IMR-90 (cell line): ENCODE results near the gene SMAP1. TPM values are rescaled to one million over a fixed set of nuclear protein-coding genes. Genes with fewer than 3 reads are reported as not detected.

Source experiments
- ATAC-seq: fragments of 200-7000 bp; cut with Tn5 transposase; 2 replicates; pipeline ENCODE4 v1.9.1; 2020; ENCODE audit warnings: low read depth, mild to moderate bottlenecking, moderate library complexity
- BruUV-seq: library from RNA; stranded (reverse); fragments of 400-500 nt; replicated peaks from 2 replicates; lab custom pipeline; 2021; lab: Mats Ljungman, UMichigan
- CTCF ChIA-PET: fragments of 300-600 bp; formaldehyde crosslinking; extraction: SDS; loops from one replicate; lab custom pipeline; 2021; ENCODE audit warnings: antibody characterized with exemption; lab: Yijun Ruan, JAX
- POLR2A ChIA-PET: fragments of 300-600 bp; sonication (Branson Sonifier 250); formaldehyde crosslinking; loops from one replicate; lab custom pipeline; 2022; ENCODE audit warnings: antibody characterized with exemption; ENCODE audit not compliant: unreplicated experiment; lab: Charles Lee
- DNase-seq: peaks from one replicate; pipeline ENCODE4 v3.0.0; 2013
- H2AFZ ChIP-seq: replicated peaks from 2 replicates; pipeline ENCODE3; 2013; ENCODE audit warnings: low read length, mild to moderate bottlenecking; ENCODE audit not compliant: poor library complexity
- H2AK5ac ChIP-seq: 2 replicates; pipeline ENCODE4 v1.6.1; 2013; ENCODE audit warnings: low read depth, low read length, inconsistent platforms
- H2AK9ac ChIP-seq: replicated peaks from 2 replicates; pipeline ENCODE3; 2013; ENCODE audit warnings: mild to moderate bottlenecking, low read depth, low read length, moderate library complexity; ENCODE audit not compliant: poor library complexity
- H2BK120ac ChIP-seq: 2 replicates; pipeline ENCODE4 v1.6.1; 2013; ENCODE audit warnings: low read depth, low read length, inconsistent platforms
- H2BK15ac ChIP-seq: 3 replicates; pipeline ENCODE4 v1.6.1; 2013; ENCODE audit warnings: low read depth, low read length, inconsistent platforms
- H2BK20ac ChIP-seq: 2 replicates; pipeline ENCODE4 v1.6.1; 2013; ENCODE audit warnings: low read depth, mild to moderate bottlenecking, inconsistent platforms, low read length, moderate library complexity
- H2BK5ac ChIP-seq: 2 replicates; pipeline ENCODE4 v1.6.1; 2013; ENCODE audit warnings: mild to moderate bottlenecking, low read depth, low read length, inconsistent platforms; ENCODE audit not compliant: poor library complexity, severe bottlenecking
- H3K14ac ChIP-seq: replicated peaks from 2 replicates; pipeline ENCODE4 v1.6.1; 2013; ENCODE audit warnings: low read depth, low read length, inconsistent platforms
- H3K18ac ChIP-seq: 2 replicates; pipeline ENCODE4 v1.6.1; 2013; ENCODE audit warnings: low read depth, low read length, control low read depth
- H3K23ac ChIP-seq: 2 replicates; pipeline ENCODE4 v1.6.1; 2013; ENCODE audit warnings: low read depth, low read length, inconsistent platforms
- H3K27ac ChIP-seq: 2 replicates; pipeline ENCODE4 v1.5.1; 2013; ENCODE audit warnings: mild to moderate bottlenecking, control low read depth, low read length; ENCODE audit not compliant: insufficient read depth
- H3K27me3 ChIP-seq: 2 replicates; pipeline ENCODE4 v1.6.1; 2013; ENCODE audit warnings: low read length; ENCODE audit not compliant: control insufficient read depth, insufficient read depth
- H3K36me3 ChIP-seq: 2 replicates; pipeline ENCODE4 v1.6.1; 2013; ENCODE audit warnings: low read length, mixed read lengths; ENCODE audit not compliant: control insufficient read depth, insufficient read depth
- H3K4ac ChIP-seq: 2 replicates; pipeline ENCODE4 v1.6.1; 2013; ENCODE audit warnings: low read depth, low read length, inconsistent platforms
- H3K4me1 ChIP-seq: 2 replicates; pipeline ENCODE4 v1.6.1; 2013; ENCODE audit warnings: low read length, mixed read lengths; ENCODE audit not compliant: control insufficient read depth, insufficient read depth
- H3K4me2 ChIP-seq: 2 replicates; pipeline ENCODE4 v1.6.1; 2013; ENCODE audit warnings: low read depth, mild to moderate bottlenecking, control low read depth, low read length, moderate library complexity
- H3K4me3 ChIP-seq: 2 replicates; pipeline ENCODE4 v1.5.1; 2013; ENCODE audit warnings: low read depth, mild to moderate bottlenecking, control low read depth, low read length, moderate library complexity; ENCODE audit not compliant: insufficient read depth
- H3K56ac ChIP-seq: 2 replicates; pipeline ENCODE4 v1.6.1; 2013; ENCODE audit warnings: low read length, inconsistent platforms; ENCODE audit not compliant: insufficient read depth; ENCODE audit errors: extremely low read depth
- H3K79me1 ChIP-seq, 2 experiments: 2 replicates each; pipeline ENCODE4 v1.6.1; 2013; ENCODE audit warnings: low read length in 2 of 2, inconsistent platforms in 1 of 2, low read depth in 1 of 2
- H3K9ac ChIP-seq: 2 replicates; pipeline ENCODE4 v1.6.1; 2013; ENCODE audit warnings: low read depth, low read length, control low read depth
- H3K9me1 ChIP-seq: 2 replicates; pipeline ENCODE4 v1.6.1; 2013; ENCODE audit warnings: low read length, inconsistent platforms; ENCODE audit not compliant: insufficient read depth
- H3K9me3 ChIP-seq: 2 replicates; pipeline ENCODE4 v1.6.1; 2013; ENCODE audit warnings: low read length; ENCODE audit not compliant: control insufficient read depth, insufficient read depth
- H4K20me1 ChIP-seq: 2 replicates; pipeline ENCODE4 v1.6.1; 2013; ENCODE audit warnings: low read length, inconsistent platforms; ENCODE audit not compliant: insufficient read depth
- H4K5ac ChIP-seq: 2 replicates; pipeline ENCODE4 v1.6.1; 2013; ENCODE audit warnings: mild to moderate bottlenecking, low read depth, low read length, control low read depth
- H4K8ac ChIP-seq, 2 experiments: 2 replicates each; pipeline ENCODE4 v1.6.1; 2013; ENCODE audit warnings: low read depth in 2 of 2, low read length in 2 of 2, control low read depth in 1 of 2, inconsistent platforms in 1 of 2
- H4K91ac ChIP-seq: 2 replicates; pipeline ENCODE4 v1.6.1; 2013; ENCODE audit warnings: low read depth, low read length, inconsistent platforms; ENCODE audit not compliant: insufficient read depth
- BHLHE40 ChIP-seq: fragments of 150-350 bp; IDR thresholded peaks from 2 replicates; pipeline ENCODE4 v1.6.1; 2016; ENCODE audit warnings: mild to moderate bottlenecking, low read depth, low read length
- CEBPB ChIP-seq: IDR thresholded peaks from 2 replicates; pipeline ENCODE4 v1.6.1; 2012; ENCODE audit warnings: low read depth, low read length, improper control_type of control experiment
- CHD1 ChIP-seq: IDR thresholded peaks from 2 replicates; pipeline ENCODE4 v1.6.1; 2012; ENCODE audit warnings: low read depth, low read length, improper control_type of control experiment
- CTCF ChIP-seq: conservative IDR thresholded peaks from 2 replicates; pipeline ENCODE4 v1.5.1; 2012; ENCODE audit warnings: mild to moderate bottlenecking, low read depth, low read length, improper control_type of control experiment
- ELK1 ChIP-seq: fragments of 150-350 bp; IDR thresholded peaks from 2 replicates; pipeline ENCODE4 v1.6.1; 2016; ENCODE audit warnings: low read depth, mild to moderate bottlenecking, low read length, moderate library complexity, borderline replicate concordance
- FOS ChIP-seq: fragments of 150-350 bp; IDR thresholded peaks from 2 replicates; pipeline ENCODE4 v1.6.1; 2016; ENCODE audit warnings: low read depth, low read length
- MAFK ChIP-seq: IDR thresholded peaks from 2 replicates; pipeline ENCODE4 v1.6.1; 2012; ENCODE audit warnings: low read depth, low read length, improper control_type of control experiment
- MAZ ChIP-seq: IDR thresholded peaks from 2 replicates; pipeline ENCODE4 v1.6.1; 2012; ENCODE audit warnings: low read depth, mild to moderate bottlenecking, low read length, improper control_type of control experiment, moderate library complexity, borderline replicate concordance
- MXI1 ChIP-seq: IDR thresholded peaks from 2 replicates; pipeline ENCODE4 v1.6.1; 2012; ENCODE audit warnings: low read depth, mild to moderate bottlenecking, low read length, moderate library complexity, borderline replicate concordance
- NFE2L2 ChIP-seq: fragments of 150-350 bp; IDR thresholded peaks from 2 replicates; pipeline ENCODE4 v1.6.1; 2016; ENCODE audit warnings: low read depth, mild to moderate bottlenecking, low read length
- POLR2A ChIP-seq: IDR thresholded peaks from 2 replicates; pipeline ENCODE4 v1.6.1; 2012; ENCODE audit warnings: mild to moderate bottlenecking, low read depth, low read length
- RAD21 ChIP-seq: IDR thresholded peaks from 2 replicates; pipeline ENCODE4 v1.6.1; 2012; ENCODE audit warnings: low read length, improper control_type of control experiment
- RCOR1 ChIP-seq: IDR thresholded peaks from 2 replicates; pipeline ENCODE4 v1.6.1; 2012; ENCODE audit warnings: mild to moderate bottlenecking, low read length, improper control_type of control experiment; ENCODE audit not compliant: insufficient replicate concordance
- RFX5 ChIP-seq: IDR thresholded peaks from 2 replicates; pipeline ENCODE4 v1.8.0; 2012; ENCODE audit warnings: low read depth, mild to moderate bottlenecking, low read length, moderate library complexity
- SMC3 ChIP-seq: fragments of 150-350 bp; IDR thresholded peaks from 2 replicates; pipeline ENCODE4 v1.6.1; 2016; ENCODE audit warnings: low read depth, mild to moderate bottlenecking, antibody characterized with exemption, low read length, moderate library complexity
- USF2 ChIP-seq: fragments of 150-350 bp; IDR thresholded peaks from 2 replicates; pipeline ENCODE4 v1.6.1; 2017; ENCODE audit warnings: mild to moderate bottlenecking, antibody characterized with exemption, low read length, low read depth
- WGBS, 2 experiments: methylation state at CpG; one replicate each; pipeline versions ENCODE4 v1.1.5 to v1.1.7; 2013; ENCODE audit warnings: missing lambda C conversion rate in 2 of 2; ENCODE audit not compliant: insufficient read length in 1 of 2; ENCODE audit errors: extremely low coverage in 2 of 2; 5-methylcytosine and 5-hydroxymethylcytosine counted together
- dilution Hi-C: fragments of 300-500 bp; cut with HindIII; formaldehyde crosslinking; loops from one replicate; pipeline ENCODE4 v1.14.3; 2018; ENCODE audit warnings: low sequenced_read_pairs; ENCODE audit not compliant: unreplicated experiment
- in situ Hi-C: fragments of 300-500 bp; cut with MboI; formaldehyde crosslinking; loops from 3 replicates; pipeline ENCODE4 v1.14.3; 2019; ENCODE audit warnings: low sequenced_read_pairs, inconsistent platforms, mixed read lengths
- intact Hi-C: fragments of 100-400 bp; cut with micrococcal nuclease; formaldehyde crosslinking; loops from 2 replicates; pipeline ENCODE4 v1.10.0; 2022
- polyA plus RNA-seq, 3 experiments: library from polyadenylated mRNA; depleted of rRNA; stranded (reverse); fragments of >200 nt; gene quantifications; 2 replicates each; pipeline ENCODE4 v1.2.3, GENCODE V29; 2012; ENCODE audit warnings: low replicate concordance in 1 of 3
- total RNA-seq: library from RNA; depleted of rRNA; stranded (reverse); fragments of >200 nt; gene quantifications from 2 replicates; pipeline ENCODE4 v1.2.3, GENCODE V29; 2012

SMAP1 gene
- total and polyA plus RNA-seq, 2 of the 4 experiments (the other 2 are of a cell fraction) = 14.8 to 16.7 TPM

GRCh38 chr6:70734381-70734780 is 66.7 kb downstream of the SMAP1 start:
- ATAC-seq (no peak), DNase-seq (no peak)
- Histone ChIP-seq H3K14ac (no peak overlapping the region), H3K23ac (no peak overlapping the region), H2BK5ac (no peak overlapping the region), H3K4me2 (no peak overlapping the region), H3K18ac (no peak overlapping the region), H4K91ac (no peak overlapping the region), H3K36me3 (no peaks in the 10 kb centered on the region; the same call in 1 of the 2 replicates), H2BK120ac (no peak overlapping the region), H3K9me3 (no peaks in the 10 kb centered on the region), H2BK15ac (no peak overlapping the region), H3K27me3 (no peaks in the 10 kb centered on the region), H3K4ac (no peak overlapping the region), H3K9me1 (peaks cover 6% of the 10 kb centered on the region; the same call in 1 of the 2 replicates), H3K9ac (no peak overlapping the region), H2AK5ac (no peak overlapping the region), H3K79me1 (peaks cover 0 to 6% of the 10 kb centered on the region in 2 experiments; a peak in 2 of 4 replicates), H3K27ac (no peak overlapping the region), H4K8ac (no peak overlapping the region), H4K5ac (no peak overlapping the region), H2AFZ (no peak overlapping the region), H2AK9ac (no peak overlapping the region), H4K20me1 (no peaks in the 10 kb centered on the region), H3K56ac (no peak overlapping the region), H2BK20ac (no peak overlapping the region), H3K4me1 (no peaks in the 10 kb centered on the region), H3K4me3 (no peak overlapping the region)
- ChIA-PET CTCF (no interaction called here), POLR2A (no interaction called here)
- 95% methylated on average over 4 of the region's 10 CpGs; no CpG with 5 or more reads in 1 of the 2 experiments for WGBS, 2 experiments
- BruUV-seq = no TSS peak
- TF ChIP-seq RFX5 (no peak), CTCF (no peak), RCOR1 (no peak), CHD1 (no peak), MAFK (no peak), MXI1 (no peak), USF2 (no peak), POLR2A (no peak), BHLHE40 (no peak), FOS (no peak), ELK1 (no peak), CEBPB (no peak), NFE2L2 (no peak), SMC3 (no peak), MAZ (no peak), RAD21 (no peak)
- dilution Hi-C loops (no loop called here), in situ Hi-C loops (no loop called here), intact Hi-C loops (no loop called here)
